Liver (tissue), 9 donors: ENCODE measurements around the gene ADAMTS1. TPM values are rescaled to one million over a fixed set of nuclear protein-coding genes. Genes with fewer than 3 reads are reported as not detected.

Source experiments
- DNase-seq: peaks from one replicate; pipeline ENCODE4 v3.0.0-alpha.2; 2017; ENCODE audit warnings: low spot score
- H3K27ac ChIP-seq, 2 donors: one replicate each; pipeline ENCODE4 v1.7.0; 2013; ENCODE audit warnings: inconsistent platforms in 2 of 2, low read length in 2 of 2, control low read depth in 1 of 2, low read depth in 1 of 2, mild to moderate bottlenecking in 1 of 2
- H3K27me3 ChIP-seq, 4 donors: one replicate each; pipeline versions ENCODE4 v1.6.1 to v1.7.0; 2013; ENCODE audit warnings: low read length in 3 of 4, inconsistent platforms in 1 of 4, mild to moderate bottlenecking in 1 of 4, moderate library complexity in 1 of 4; ENCODE audit not compliant: control insufficient read depth in 4 of 4, insufficient read depth in 4 of 4
- H3K36me3 ChIP-seq, 4 donors: one replicate each; pipeline versions ENCODE4 v1.6.1 to v1.7.0; 2013; ENCODE audit warnings: low read length in 3 of 4, mild to moderate bottlenecking in 3 of 4, low read depth in 1 of 4, moderate library complexity in 1 of 4; ENCODE audit not compliant: control insufficient read depth in 4 of 4, insufficient read depth in 3 of 4
- H3K4me1 ChIP-seq, 4 donors: one replicate each; pipeline versions ENCODE4 v1.6.1 to v1.7.0; 2013; ENCODE audit warnings: low read length in 3 of 4, mild to moderate bottlenecking in 3 of 4, moderate library complexity in 1 of 4; ENCODE audit not compliant: control insufficient read depth in 4 of 4, insufficient read depth in 4 of 4
- H3K4me3 ChIP-seq, 3 donors: one replicate each; pipeline versions ENCODE4 v1.6.1 to v1.7.0; 2013; ENCODE audit warnings: low read length in 3 of 3, control low read depth in 1 of 3, low read depth in 1 of 3, mild to moderate bottlenecking in 1 of 3
- H3K9ac ChIP-seq, 2 donors: one replicate each; pipeline ENCODE4 v1.7.0; 2013; ENCODE audit warnings: low read length in 2 of 2, mild to moderate bottlenecking in 2 of 2, moderate library complexity in 2 of 2, control low read depth in 1 of 2, low read depth in 1 of 2
- H3K9me3 ChIP-seq, 4 donors: one replicate each; pipeline versions ENCODE4 v1.6.1 to v1.7.0; 2013; ENCODE audit warnings: low read length in 3 of 4; ENCODE audit not compliant: control insufficient read depth in 4 of 4
- ATF3 ChIP-seq: IDR thresholded peaks from 2 replicates; pipeline ENCODE4 v1.6.1; 2016; ENCODE audit warnings: antibody characterized with exemption
- CTCF ChIP-seq: fragments of 150-350 bp; IDR thresholded peaks from 2 replicates; pipeline ENCODE4 v1.5.1; 2017; ENCODE audit warnings: improper control_type of control experiment, low read depth, low read length; ENCODE audit not compliant: missing input control
- EGR1 ChIP-seq, 2 donors: IDR thresholded peaks; 2 replicates each; pipeline ENCODE4 v1.6.1; 2016 to 2018; ENCODE audit warnings: antibody characterized with exemption in 2 of 2, low read depth in 2 of 2
- FOXA2 ChIP-seq: IDR thresholded peaks from 2 replicates; pipeline ENCODE4 v1.6.1; 2016; ENCODE audit warnings: antibody characterized with exemption
- GABPA ChIP-seq, 2 donors: IDR thresholded peaks in 1 of 2; conservative IDR thresholded peaks in 1 of 2; 2 replicates each; pipeline ENCODE4 v1.6.1; 2016; ENCODE audit warnings: antibody characterized with exemption in 2 of 2, mild to moderate bottlenecking in 1 of 2, moderate library complexity in 1 of 2
- HNF4A ChIP-seq, 2 donors: conservative IDR thresholded peaks; 2 replicates each; pipeline ENCODE4 v1.6.1; 2016; ENCODE audit warnings: antibody characterized with exemption in 2 of 2, mild to moderate bottlenecking in 2 of 2
- HNF4G ChIP-seq: IDR thresholded peaks from 2 replicates; pipeline ENCODE4 v1.6.1; 2016; ENCODE audit warnings: antibody characterized with exemption
- JUND ChIP-seq, 2 donors: IDR thresholded peaks; 2 replicates each; pipeline ENCODE4 v1.6.1; 2016; ENCODE audit warnings: antibody characterized with exemption in 2 of 2
- MAX ChIP-seq: IDR thresholded peaks from 2 replicates; pipeline ENCODE4 v1.6.1; 2016; ENCODE audit warnings: antibody characterized with exemption
- NR2F2 ChIP-seq: IDR thresholded peaks from 2 replicates; pipeline ENCODE4 v1.6.1; 2016; ENCODE audit warnings: antibody characterized with exemption
- RAD21 ChIP-seq, 2 donors: IDR thresholded peaks; 2 replicates each; pipeline ENCODE4 v1.6.1; 2016; ENCODE audit warnings: antibody characterized with exemption in 2 of 2, mild to moderate bottlenecking in 2 of 2
- REST ChIP-seq: IDR thresholded peaks from 2 replicates; pipeline ENCODE4 v1.6.1; 2016; ENCODE audit warnings: antibody characterized with exemption, mild to moderate bottlenecking
- RXRA ChIP-seq, 2 donors: IDR thresholded peaks; 2 replicates each; pipeline ENCODE4 v1.6.1; 2017 to 2018; ENCODE audit warnings: antibody characterized with exemption in 2 of 2, mild to moderate bottlenecking in 1 of 2
- TAF1 ChIP-seq: conservative IDR thresholded peaks from 2 replicates; pipeline ENCODE4 v1.6.1; 2016; ENCODE audit warnings: antibody characterized with exemption, mild to moderate bottlenecking
- YY1 ChIP-seq: IDR thresholded peaks from 2 replicates; pipeline ENCODE4 v1.6.1; 2016; ENCODE audit warnings: antibody characterized with exemption, mild to moderate bottlenecking
- ZBTB33 ChIP-seq: IDR thresholded peaks from 2 replicates; pipeline ENCODE4 v1.6.1; 2016; ENCODE audit warnings: antibody characterized with exemption
- WGBS: extraction: QIAGEN DNeasy Blood & Tissue Kit; methylation state at CpG from one replicate; pipeline ENCODE4 v1.1.7; 2013; 5-methylcytosine and 5-hydroxymethylcytosine counted together
- polyA plus RNA-seq, 2 donors: library from polyadenylated mRNA; stranded (reverse) in 1 of 2; unstranded in 1 of 2; fragments of 200-250 nt in 1 of 2; fragments of >200 nt in 1 of 2; fragmentation: Nextera tagmentation in 1 of 2; extraction: Ambion mirVana in 1 of 2; gene quantifications; one replicate each; pipeline versions ENCODE4 v1.2.1 to v1.2.3, GENCODE V29; 2013 to 2015
- total RNA-seq, 2 donors: library from RNA; depleted of rRNA; stranded (reverse); fragments of >200 nt; gene quantifications; one replicate each; pipeline ENCODE4 v1.2.3, GENCODE V29; 2014
- donor health status: healthy.
- donor health status: healthy.
- donor health status: healthy.
- donor health status: healthy.
- donor health status: healthy.

The ADAMTS1 gene
- total and polyA plus RNA-seq, 4 donors = 3.3 to 23.1 (median 10.7) TPM

GRCh38 chr21:26795866-26796329 lies 49.3 kb downstream of the ADAMTS1 start:
- Histone ChIP-seq H3K4me3 (no peak overlapping the region), H3K27ac (peak overlapping the region in 1 of 2 donors; percentile 7), H3K36me3 (no peaks in the 10 kb centered on the region), H3K9ac (no peak overlapping the region), H3K27me3 (peaks cover 0 to 3% (median under 1%) of the 10 kb centered on the region in 4 donors), H3K9me3 (peaks cover 0 to 3% (median 1%) of the 10 kb centered on the region in 4 donors), H3K4me1 (no peaks in the 10 kb centered on the region)
- TF ChIP-seq GABPA (IDR thresholded peaks at IDR 0.05 in 1 of 2, conservative IDR thresholded peaks at IDR 0.05 in 1 of 2) = no peak
- TF ChIP-seq REST = no peak
- no peak for TF ChIP-seq RXRA (IDR thresholded peaks at IDR 0.05)
- no peak for TF ChIP-seq EGR1 (IDR thresholded peaks at IDR 0.05; ENCODE audit: low read depth in 2 of 2)
- TF ChIP-seq JUND (IDR thresholded peaks at IDR 0.05) = peak; percentile 69 to 82
- no peak for TF ChIP-seq MAX
- DNase-seq = no peak
- 46% methylated on average over 6 of the region's 6 CpGs for WGBS

GRCh38 chr21:26795412-26795805 lies 49.8 kb downstream of the ADAMTS1 start:
- Histone ChIP-seq H3K4me3 (no peak overlapping the region), H3K27ac (peak overlapping the region in 1 of 2 donors; percentile 7), H3K27me3 (peaks cover 0 to 2% (median under 1%) of the 10 kb centered on the region in 4 donors), H3K4me1 (no peaks in the 10 kb centered on the region), H3K9me3 (peaks cover 0 to 3% (median 1%) of the 10 kb centered on the region in 4 donors), H3K36me3 (no peaks in the 10 kb centered on the region), H3K9ac (no peak overlapping the region)
- TF ChIP-seq EGR1 (IDR thresholded peaks at IDR 0.05; ENCODE audit: low read depth in 2 of 2) = no peak
- TF ChIP-seq RXRA (IDR thresholded peaks at IDR 0.05) = no peak
- TF ChIP-seq REST = no peak
- no peak for TF ChIP-seq NR2F2
- TF ChIP-seq YY1 = no peak
- TF ChIP-seq GABPA (IDR thresholded peaks at IDR 0.05 in 1 of 2, conservative IDR thresholded peaks at IDR 0.05 in 1 of 2) = no peak
- no peak for TF ChIP-seq ATF3
- TF ChIP-seq JUND (IDR thresholded peaks at IDR 0.05) = no peak
- no peak for TF ChIP-seq CTCF
- TF ChIP-seq HNF4G = no peak
- no peak for TF ChIP-seq MAX
- TF ChIP-seq RAD21 (IDR thresholded peaks at IDR 0.05) = no peak
- TF ChIP-seq HNF4A (conservative IDR thresholded peaks at IDR 0.05) = no peak
- TF ChIP-seq FOXA2 = no peak
- no peak for TF ChIP-seq ZBTB33
- no peak for TF ChIP-seq TAF1
- no peak for DNase-seq
- WGBS = 79% methylated on average over 10 of the region's 10 CpGs
